NCI-H2196 (cell line): ENCODE data around the gene SRRM1.
"Not testable (repeated sequence)": the region's sequence is repeated elsewhere in the genome, so short reads cannot be mapped to it uniquely, and the experiment has no call there.

ENCODE experiments used
- DNase-seq: peaks from one replicate; lab custom pipeline; 2025; ENCODE audit not compliant: unreplicated experiment; lab: John Stamatoyannopoulos, UW

Gene SRRM1

GRCh38 chr1:24714859-24715520, 71.9 kb downstream of the SRRM1 start:
- no peak for DNase-seq

GRCh38 chr1:24715658-24716057, 72.6 kb downstream of the SRRM1 start:
- no peak for DNase-seq

GRCh38 chr1:24717887-24718650, 75.0 kb downstream of the SRRM1 start:
- DNase-seq: no peak

GRCh38 chr1:24720152-24720551, 77.0 kb downstream of the SRRM1 start:
- DNase-seq: no peak

- DNase-seq: no peak
Observed at GRCh38 chr1:24721533-24721932, 78.4 kb downstream of the SRRM1 start.

- not testable (repeated sequence) for DNase-seq
Observed at GRCh38 chr1:24722073-24723035, 79.3 kb downstream of the SRRM1 start.
